ENCODE measurements around the gene DNAH9.

DNA sequence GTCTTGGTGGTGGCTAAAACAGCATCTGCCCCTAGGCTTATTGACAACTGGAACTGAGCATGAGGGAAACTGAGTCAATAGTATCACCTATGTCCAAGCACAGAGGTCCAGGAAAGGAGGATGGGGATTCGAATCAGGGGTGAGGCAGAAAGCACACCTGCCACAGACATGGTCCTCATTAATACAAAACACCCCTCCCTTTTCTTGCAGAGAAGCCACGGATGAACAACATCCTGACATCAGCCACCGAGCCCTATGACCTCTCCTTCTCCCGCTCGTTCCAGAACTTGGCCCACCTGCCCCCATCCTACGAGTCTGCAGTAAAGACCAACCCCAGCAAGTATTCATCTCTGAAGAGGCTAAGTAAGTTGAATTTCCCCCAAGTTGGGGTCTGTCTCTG lies 42.7 kb upstream of the DNAH9 start:
- TF ChIP-seq EZH2 (IDR thresholded peaks at IDR 0.05; ENCODE audit: borderline replicate concordance, insufficient read depth, low read length, poor library complexity, severe bottlenecking) (no peak), MXI1 (conservative IDR thresholded peaks at IDR 0.05; ENCODE audit: poor library complexity, severe bottlenecking) (no peak), POLR2AphosphoS5 (IDR thresholded peaks at IDR 0.05) (no peak)
- TF ChIP-seq, protein P1, sequence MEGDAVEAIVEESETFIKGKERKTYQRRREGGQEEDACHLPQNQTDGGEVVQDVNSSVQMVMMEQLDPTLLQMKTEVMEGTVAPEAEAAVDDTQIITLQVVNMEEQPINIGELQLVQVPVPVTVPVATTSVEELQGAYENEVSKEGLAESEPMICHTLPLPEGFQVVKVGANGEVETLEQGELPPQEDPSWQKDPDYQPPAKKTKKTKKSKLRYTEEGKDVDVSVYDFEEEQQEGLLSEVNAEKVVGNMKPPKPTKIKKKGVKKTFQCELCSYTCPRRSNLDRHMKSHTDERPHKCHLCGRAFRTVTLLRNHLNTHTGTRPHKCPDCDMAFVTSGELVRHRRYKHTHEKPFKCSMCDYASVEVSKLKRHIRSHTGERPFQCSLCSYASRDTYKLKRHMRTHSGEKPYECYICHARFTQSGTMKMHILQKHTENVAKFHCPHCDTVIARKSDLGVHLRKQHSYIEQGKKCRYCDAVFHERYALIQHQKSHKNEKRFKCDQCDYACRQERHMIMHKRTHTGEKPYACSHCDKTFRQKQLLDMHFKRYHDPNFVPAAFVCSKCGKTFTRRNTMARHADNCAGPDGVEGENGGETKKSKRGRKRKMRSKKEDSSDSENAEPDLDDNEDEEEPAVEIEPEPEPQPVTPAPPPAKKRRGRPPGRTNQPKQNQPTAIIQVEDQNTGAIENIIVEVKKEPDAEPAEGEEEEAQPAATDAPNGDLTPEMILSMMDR (IDR thresholded peaks at IDR 0.05; ENCODE audit: poor library complexity, severe bottlenecking), result no peak
- TF ChIP-seq, protein P2, sequence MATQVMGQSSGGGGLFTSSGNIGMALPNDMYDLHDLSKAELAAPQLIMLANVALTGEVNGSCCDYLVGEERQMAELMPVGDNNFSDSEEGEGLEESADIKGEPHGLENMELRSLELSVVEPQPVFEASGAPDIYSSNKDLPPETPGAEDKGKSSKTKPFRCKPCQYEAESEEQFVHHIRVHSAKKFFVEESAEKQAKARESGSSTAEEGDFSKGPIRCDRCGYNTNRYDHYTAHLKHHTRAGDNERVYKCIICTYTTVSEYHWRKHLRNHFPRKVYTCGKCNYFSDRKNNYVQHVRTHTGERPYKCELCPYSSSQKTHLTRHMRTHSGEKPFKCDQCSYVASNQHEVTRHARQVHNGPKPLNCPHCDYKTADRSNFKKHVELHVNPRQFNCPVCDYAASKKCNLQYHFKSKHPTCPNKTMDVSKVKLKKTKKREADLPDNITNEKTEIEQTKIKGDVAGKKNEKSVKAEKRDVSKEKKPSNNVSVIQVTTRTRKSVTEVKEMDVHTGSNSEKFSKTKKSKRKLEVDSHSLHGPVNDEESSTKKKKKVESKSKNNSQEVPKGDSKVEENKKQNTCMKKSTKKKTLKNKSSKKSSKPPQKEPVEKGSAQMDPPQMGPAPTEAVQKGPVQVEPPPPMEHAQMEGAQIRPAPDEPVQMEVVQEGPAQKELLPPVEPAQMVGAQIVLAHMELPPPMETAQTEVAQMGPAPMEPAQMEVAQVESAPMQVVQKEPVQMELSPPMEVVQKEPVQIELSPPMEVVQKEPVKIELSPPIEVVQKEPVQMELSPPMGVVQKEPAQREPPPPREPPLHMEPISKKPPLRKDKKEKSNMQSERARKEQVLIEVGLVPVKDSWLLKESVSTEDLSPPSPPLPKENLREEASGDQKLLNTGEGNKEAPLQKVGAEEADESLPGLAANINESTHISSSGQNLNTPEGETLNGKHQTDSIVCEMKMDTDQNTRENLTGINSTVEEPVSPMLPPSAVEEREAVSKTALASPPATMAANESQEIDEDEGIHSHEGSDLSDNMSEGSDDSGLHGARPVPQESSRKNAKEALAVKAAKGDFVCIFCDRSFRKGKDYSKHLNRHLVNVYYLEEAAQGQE (IDR thresholded peaks at IDR 0.05; ENCODE audit: borderline replicate concordance), result no peak

Measured in neural cell (in vitro differentiated cells).